ENCODE results near the gene CFAP100. TPM values are rescaled to one million over a fixed set of nuclear protein-coding genes. Genes with fewer than 3 reads are reported as not detected.

CFAP100 gene
- total and polyA plus RNA-seq, 10 of the 15 experiments (the other 5 are each of a cell fraction or from before 2014, with no cell fraction given) = 0.04 to 0.27 TPM; not detected in 8

- ChIA-PET CTCF (interaction anchor here (0.5 to 1.1 kb wide), 2 partner anchors 32 to 241 kb away, joined by 3 to 4 read pairs; no protein-coding TSS in a partner anchor), SMC1A (ENCODE audit: uncharacterized antibody, unreplicated experiment) (no interaction called here), POLR2A (interaction anchor here (0.5 to 1.2 kb wide), 2 partner anchors 10 to 1616 kb away, joined by 3 to 4 read pairs; no protein-coding TSS in a partner anchor), RAD21 (ENCODE audit: unreplicated experiment) (no interaction called here)
- no peak overlapping the region for H3K4me2 ChIP-seq (ENCODE audit: control insufficient read depth, insufficient read depth)
- in situ Hi-C loops (cut with MboI) (no loop called here), intact Hi-C loops (cut with micrococcal nuclease; ENCODE audit: unreplicated experiment) (no loop called here)
- TF ChIP-seq E2F4 (IDR thresholded peaks at IDR 0.05; ENCODE audit: low read depth, low read length) = no peak
- TF ChIP-seq REST (IDR thresholded peaks at IDR 0.05; ENCODE audit: low read depth, low read length) = no peak
- TF ChIP-seq, protein P1, sequence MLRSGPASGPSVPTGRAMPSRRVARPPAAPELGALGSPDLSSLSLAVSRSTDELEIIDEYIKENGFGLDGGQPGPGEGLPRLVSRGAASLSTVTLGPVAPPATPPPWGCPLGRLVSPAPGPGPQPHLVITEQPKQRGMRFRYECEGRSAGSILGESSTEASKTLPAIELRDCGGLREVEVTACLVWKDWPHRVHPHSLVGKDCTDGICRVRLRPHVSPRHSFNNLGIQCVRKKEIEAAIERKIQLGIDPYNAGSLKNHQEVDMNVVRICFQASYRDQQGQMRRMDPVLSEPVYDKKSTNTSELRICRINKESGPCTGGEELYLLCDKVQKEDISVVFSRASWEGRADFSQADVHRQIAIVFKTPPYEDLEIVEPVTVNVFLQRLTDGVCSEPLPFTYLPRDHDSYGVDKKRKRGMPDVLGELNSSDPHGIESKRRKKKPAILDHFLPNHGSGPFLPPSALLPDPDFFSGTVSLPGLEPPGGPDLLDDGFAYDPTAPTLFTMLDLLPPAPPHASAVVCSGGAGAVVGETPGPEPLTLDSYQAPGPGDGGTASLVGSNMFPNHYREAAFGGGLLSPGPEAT (IDR thresholded peaks at IDR 0.05; ENCODE audit: low read depth) = no peak
- no peak for TF ChIP-seq NR2C2 (IDR thresholded peaks at IDR 0.05; ENCODE audit: borderline replicate concordance, control insufficient read depth, insufficient read length, low read depth)
- no peak for TF ChIP-seq SIX5 (IDR thresholded peaks at IDR 0.05; ENCODE audit: low read depth, low read length, severe bottlenecking)
- no peak for TF ChIP-seq ASH2L (IDR thresholded peaks at IDR 0.05; ENCODE audit: borderline replicate concordance, low read depth)
- TF ChIP-seq EZH2 (IDR thresholded peaks at IDR 0.05; ENCODE audit: borderline replicate concordance, control insufficient read depth, low read depth, low read length) = no peak
- no peak for TF ChIP-seq TCF3 (IDR thresholded peaks at IDR 0.05; ENCODE audit: borderline replicate concordance, insufficient read depth, low read depth, low read length)
- TF ChIP-seq ZNF207 (IDR thresholded peaks at IDR 0.05; ENCODE audit: borderline replicate concordance) = no peak
- TF ChIP-seq CHD4 (IDR thresholded peaks at IDR 0.05) = no peak
- no peak for TF ChIP-seq HCFC1 (IDR thresholded peaks at IDR 0.05; ENCODE audit: low read length)
- TF ChIP-seq FOS (IDR thresholded peaks at IDR 0.05; ENCODE audit: borderline replicate concordance, extremely low read depth, insufficient read length) = no peak
- TF ChIP-seq MTA2 (IDR thresholded peaks at IDR 0.05; ENCODE audit: low read depth) = no peak
- no peaks in the 10 kb centered on the region for H3K27me3 ChIP-seq (replicated peaks in 1 of 2; ENCODE audit: control insufficient read depth in 2 of 2, insufficient read depth in 2 of 2, low read length in 1 of 2)
- ATAC-seq (no peak), DNase-seq (ENCODE audit: low read depth, low spot score) (no peak), FAIRE-seq (no peak)
- H3K9me3 ChIP-seq (replicated peaks; ENCODE audit: control insufficient read depth, insufficient read depth, low read length) = no peaks in the 10 kb centered on the region
- no peaks in the 10 kb centered on the region for H4K20me1 ChIP-seq (ENCODE audit: control insufficient read depth, insufficient read depth)
- H3K9ac ChIP-seq (ENCODE audit: control insufficient read depth, insufficient read depth, low read length) = no peak overlapping the region
- no peaks in the 10 kb centered on the region for H3K79me2 ChIP-seq (ENCODE audit: control insufficient read depth, insufficient read depth, low read length)
- H3K27ac ChIP-seq (ENCODE audit: control insufficient read depth, insufficient read depth) = no peak overlapping the region
- H3K36me3 ChIP-seq (ENCODE audit: control insufficient read depth in 2 of 2, insufficient read depth in 2 of 2, low read length in 1 of 2) = peaks cover 0 to 3% of the 10 kb centered on the region in 2 experiments; a peak in 3 of 4 replicates
- no peaks in the 10 kb centered on the region for H3K4me1 ChIP-seq (ENCODE audit: control insufficient read depth, insufficient read depth, low read length)
- H3K4me3 ChIP-seq = no peak overlapping the region
- H2AFZ ChIP-seq (ENCODE audit: control insufficient read depth, low read depth, low read length) = no peak overlapping the region
- 89% methylated on average over 12 of the region's 12 CpGs for WGBS (ENCODE audit: insufficient coverage, insufficient replicate concordance, low lambda C conversion rate, missing lambda C conversion rate)
- no TSS peak for BruUV-seq (replicated peaks)
These were observed 45.4 kb downstream of the CFAP100 start for GRCh38 chr3:126439968-126440708.

Measured in GM12878 (cell line).